C4-2B (cell line): ENCODE measurements around the gene SOWAHB.

Source experiments
- H3K27ac ChIP-seq: fragments of 450-650 bp; 2 replicates; pipeline ENCODE4 v1.5.1; 2017
- ZFX ChIP-seq: fragments of 450-650 bp; IDR thresholded peaks from 2 replicates; pipeline ENCODE4 v1.6.1; 2017
- TF ChIP-seq, protein P1 (sequence below): fragments of 450-650 bp; conservative IDR thresholded peaks from 2 replicates; pipeline ENCODE4 v1.5.1; 2017; ENCODE audit warnings: mild to moderate bottlenecking

SOWAHB gene

DNA sequence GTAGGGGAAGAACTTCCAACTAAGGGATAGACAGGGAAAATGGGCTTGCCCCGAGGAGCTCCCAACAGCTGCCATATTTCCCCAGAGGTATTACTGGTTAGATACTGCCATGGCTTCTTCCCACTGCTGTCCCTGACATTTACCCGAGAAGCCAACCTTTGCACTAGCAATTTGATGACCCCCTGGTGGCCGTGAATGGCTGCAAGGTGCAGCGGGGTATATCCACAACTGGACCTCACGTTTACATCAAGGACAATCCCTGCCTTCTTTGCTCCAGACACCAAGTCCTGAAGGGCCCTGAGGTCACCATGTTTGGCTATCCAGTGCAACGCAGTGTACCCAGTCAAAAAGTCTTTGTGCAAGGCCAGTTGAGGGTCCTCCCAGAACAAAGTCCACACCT, 2.3 kb downstream of the SOWAHB start:
- H3K27ac ChIP-seq = no peak overlapping the region

GRCh38 chr4:76894537-76895255, 3.2 kb downstream of the SOWAHB start:
- H3K27ac ChIP-seq = no peak overlapping the region
- TF ChIP-seq ZFX = no peak
- TF ChIP-seq, protein P1, sequence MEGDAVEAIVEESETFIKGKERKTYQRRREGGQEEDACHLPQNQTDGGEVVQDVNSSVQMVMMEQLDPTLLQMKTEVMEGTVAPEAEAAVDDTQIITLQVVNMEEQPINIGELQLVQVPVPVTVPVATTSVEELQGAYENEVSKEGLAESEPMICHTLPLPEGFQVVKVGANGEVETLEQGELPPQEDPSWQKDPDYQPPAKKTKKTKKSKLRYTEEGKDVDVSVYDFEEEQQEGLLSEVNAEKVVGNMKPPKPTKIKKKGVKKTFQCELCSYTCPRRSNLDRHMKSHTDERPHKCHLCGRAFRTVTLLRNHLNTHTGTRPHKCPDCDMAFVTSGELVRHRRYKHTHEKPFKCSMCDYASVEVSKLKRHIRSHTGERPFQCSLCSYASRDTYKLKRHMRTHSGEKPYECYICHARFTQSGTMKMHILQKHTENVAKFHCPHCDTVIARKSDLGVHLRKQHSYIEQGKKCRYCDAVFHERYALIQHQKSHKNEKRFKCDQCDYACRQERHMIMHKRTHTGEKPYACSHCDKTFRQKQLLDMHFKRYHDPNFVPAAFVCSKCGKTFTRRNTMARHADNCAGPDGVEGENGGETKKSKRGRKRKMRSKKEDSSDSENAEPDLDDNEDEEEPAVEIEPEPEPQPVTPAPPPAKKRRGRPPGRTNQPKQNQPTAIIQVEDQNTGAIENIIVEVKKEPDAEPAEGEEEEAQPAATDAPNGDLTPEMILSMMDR = no peak

More for the DNA sequence above, 2.3 kb downstream of the SOWAHB start:
- TF ChIP-seq ZFX = no peak
- TF ChIP-seq, protein P1 = no peak; the same call in 1 of the 2 replicates

- TF ChIP-seq ZFX = no peak
- TF ChIP-seq, protein P1 = no peak
- H3K27ac ChIP-seq = no peak overlapping the region
Measured at GRCh38 chr4:76892601-76893000, 5.3 kb downstream of the SOWAHB start.

DNA sequence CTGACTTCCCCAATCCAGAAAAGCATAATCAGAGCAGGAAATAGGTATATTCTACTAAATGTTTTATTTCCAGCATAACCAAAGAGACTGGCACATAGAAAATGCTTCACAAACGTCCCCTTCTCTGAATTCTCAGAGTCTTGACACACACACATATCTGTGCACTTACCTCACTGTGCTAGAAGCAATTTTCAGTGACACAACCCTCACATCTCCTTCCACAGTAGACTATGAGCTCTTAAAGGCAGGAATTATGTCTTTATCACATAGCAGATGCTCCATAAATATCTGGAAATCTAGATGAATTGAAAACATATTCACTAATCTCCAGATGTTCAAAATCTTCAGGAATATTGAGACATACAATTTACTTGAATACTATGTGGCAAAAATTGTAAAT, 5.9 kb downstream of the SOWAHB start:
- H3K27ac ChIP-seq = no peak overlapping the region
- TF ChIP-seq ZFX = no peak
- TF ChIP-seq, protein P1 = no peak

DNA sequence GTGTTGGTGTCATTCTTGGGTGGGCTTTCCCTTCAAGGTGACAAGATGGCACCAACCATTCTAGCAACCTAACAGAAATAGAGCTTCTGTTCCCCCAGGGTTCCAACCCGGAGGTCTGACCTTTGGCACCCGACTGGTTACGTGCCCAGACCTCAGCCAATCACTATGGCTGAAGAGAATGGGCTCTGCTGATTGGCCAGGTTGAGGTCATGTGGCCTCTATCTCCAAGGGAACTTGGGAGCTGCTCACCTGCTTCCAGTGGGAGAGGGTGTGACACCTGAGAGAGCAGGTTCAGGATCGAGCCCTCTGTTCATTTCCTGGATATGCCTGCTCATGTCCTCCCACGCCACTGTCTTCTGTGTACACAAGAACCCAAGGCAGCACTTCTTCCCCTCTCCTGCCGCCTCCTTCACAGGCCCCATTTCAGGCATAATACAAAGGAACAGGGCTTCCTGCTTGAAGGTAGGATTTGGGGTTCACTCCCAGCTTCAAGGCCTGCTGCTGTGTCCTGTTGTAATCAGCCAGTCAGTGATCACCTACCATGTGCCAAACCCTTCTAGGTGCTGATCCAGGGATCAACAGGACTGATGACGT, 11.0 kb downstream of the SOWAHB start:
- peak overlapping the region; percentile 12; the same call in 1 of the 2 replicates for H3K27ac ChIP-seq
- no peak for TF ChIP-seq ZFX
- TF ChIP-seq, protein P1 = no peak

GRCh38 chr4:76886214-76886613, 11.7 kb downstream of the SOWAHB start:
- 0 out of 2 replicates have a peak overlapping the region, but pooled peaks have one; percentile 13 for H3K27ac ChIP-seq
- TF ChIP-seq, protein P1 = no peak
- TF ChIP-seq ZFX = no peak

DNA sequence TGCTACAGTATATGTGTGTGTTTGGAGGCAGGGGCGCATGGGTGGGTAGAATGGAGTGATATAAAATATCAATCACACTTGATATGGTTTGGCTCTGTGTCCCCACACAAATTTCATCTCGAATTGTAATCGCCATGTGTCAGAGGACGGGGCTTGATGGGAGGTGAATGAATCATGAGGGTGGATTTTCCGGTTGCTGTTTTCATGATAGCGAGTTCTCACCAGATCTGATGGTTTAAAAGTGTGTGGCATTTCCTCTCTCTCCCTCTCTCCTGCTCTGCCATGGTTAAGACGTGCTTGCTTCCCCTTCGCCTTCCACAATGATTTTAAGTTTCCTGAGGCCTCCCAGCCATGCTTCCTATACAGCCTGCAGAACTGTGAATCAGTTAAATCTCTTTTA, 14.8 kb downstream of the SOWAHB start:
- TF ChIP-seq ZFX = no peak
- TF ChIP-seq, protein P1 = no peak
- H3K27ac ChIP-seq = no peak overlapping the region; the same call in 1 of the 2 replicates
